Measurements from ENCODE around the gene FKBP7.

FKBP7 gene

GRCh38 chr2:178517496-178517895 is 39.1 kb upstream of the FKBP7 start:
- H3K4me2 ChIP-seq (ENCODE audit: low read depth, low read length, poor library complexity, severe bottlenecking) = no peak overlapping the region
- H3K27me3 ChIP-seq (ENCODE audit: low read length) = no peaks in the 10 kb centered on the region
- no peak overlapping the region for H3K9ac ChIP-seq (ENCODE audit: low read length)
- H4K20me1 ChIP-seq (ENCODE audit: low read depth, low read length) = no peaks in the 10 kb centered on the region
- H3K36me3 ChIP-seq (ENCODE audit: low read length) = no peaks in the 10 kb centered on the region
- H2AFZ ChIP-seq (ENCODE audit: low read depth, low read length, severe bottlenecking) = no peak overlapping the region
- H3K27ac ChIP-seq (ENCODE audit: low read depth, low read length) = no peak overlapping the region
- H3K79me2 ChIP-seq (ENCODE audit: insufficient read depth, low read length) = no peaks in the 10 kb centered on the region
- H3K9me2 ChIP-seq (replicated peaks; ENCODE audit: insufficient read depth, low read length) = no peaks in the 10 kb centered on the region
- no peaks in the 10 kb centered on the region for H3K9me3 ChIP-seq (ENCODE audit: insufficient read depth, low read length)
- H3F3A ChIP-seq (ENCODE audit: insufficient read depth) = 0 out of 2 replicates have a peak, but pooled peaks cover under 1% of the 10 kb centered on the region
- H3K4me3 ChIP-seq (ENCODE audit: insufficient read depth, low read length, poor library complexity, severe bottlenecking) = no peak overlapping the region
- TF ChIP-seq CTCF (IDR thresholded peaks at IDR 0.05; ENCODE audit: insufficient read depth, low read length, poor library complexity, severe bottlenecking) (no peak), EZH2phosphoT487 (conservative IDR thresholded peaks at IDR 0.05; ENCODE audit: low read length) (no peak)

GRCh38 chr2:178514664-178515063 is 36.3 kb upstream of the FKBP7 start:
- Histone ChIP-seq H3K9me2 (replicated peaks; ENCODE audit: insufficient read depth, low read length) (no peaks in the 10 kb centered on the region), H4K20me1 (ENCODE audit: low read depth, low read length) (no peaks in the 10 kb centered on the region), H3K27me3 (ENCODE audit: low read length) (no peaks in the 10 kb centered on the region), H2AFZ (ENCODE audit: low read depth, low read length, severe bottlenecking) (no peak overlapping the region), H3K27ac (ENCODE audit: low read depth, low read length) (no peak overlapping the region), H3K4me2 (ENCODE audit: low read depth, low read length, poor library complexity, severe bottlenecking) (no peak overlapping the region), H3F3A (ENCODE audit: insufficient read depth) (no peaks in the 10 kb centered on the region), H3K9me3 (ENCODE audit: insufficient read depth, low read length) (no peaks in the 10 kb centered on the region), H3K36me3 (ENCODE audit: low read length) (no peaks in the 10 kb centered on the region), H3K4me3 (ENCODE audit: insufficient read depth, low read length, poor library complexity, severe bottlenecking) (no peak overlapping the region), H3K79me2 (ENCODE audit: insufficient read depth, low read length) (no peaks in the 10 kb centered on the region), H3K9ac (ENCODE audit: low read length) (no peak overlapping the region)
- TF ChIP-seq EZH2phosphoT487 (conservative IDR thresholded peaks at IDR 0.05; ENCODE audit: low read length) = no peak
- no peak for TF ChIP-seq CTCF (IDR thresholded peaks at IDR 0.05; ENCODE audit: insufficient read depth, low read length, poor library complexity, severe bottlenecking)

GRCh38 chr2:178513876-178514275 is 35.5 kb upstream of the FKBP7 start:
- Histone ChIP-seq H3K9me3 (ENCODE audit: insufficient read depth, low read length) (no peaks in the 10 kb centered on the region), H3F3A (ENCODE audit: insufficient read depth) (no peaks in the 10 kb centered on the region), H3K4me2 (ENCODE audit: low read depth, low read length, poor library complexity, severe bottlenecking) (no peak overlapping the region), H2AFZ (ENCODE audit: low read depth, low read length, severe bottlenecking) (no peak overlapping the region), H3K9ac (ENCODE audit: low read length) (no peak overlapping the region), H3K9me2 (replicated peaks; ENCODE audit: insufficient read depth, low read length) (no peaks in the 10 kb centered on the region), H3K4me3 (ENCODE audit: insufficient read depth, low read length, poor library complexity, severe bottlenecking) (no peak overlapping the region), H4K20me1 (ENCODE audit: low read depth, low read length) (no peaks in the 10 kb centered on the region), H3K36me3 (ENCODE audit: low read length) (no peaks in the 10 kb centered on the region), H3K27me3 (ENCODE audit: low read length) (no peaks in the 10 kb centered on the region), H3K79me2 (ENCODE audit: insufficient read depth, low read length) (no peaks in the 10 kb centered on the region), H3K27ac (ENCODE audit: low read depth, low read length) (no peak overlapping the region)
- TF ChIP-seq EZH2phosphoT487 (conservative IDR thresholded peaks at IDR 0.05; ENCODE audit: low read length) (no peak), CTCF (IDR thresholded peaks at IDR 0.05; ENCODE audit: insufficient read depth, low read length, poor library complexity, severe bottlenecking) (no peak)

Data from SU-DHL-6 (cell line).